ENCODE results near the gene TSHZ3.
A peak's percentile ranks its signal among the peaks of the same experiment; 100 is the strongest.

GRCh38 chr19:31351056-31351854 lies 2.0 kb upstream of the TSHZ3 start:
- TF ChIP-seq CTCF (IDR thresholded peaks at IDR 0.05): peak in 1 of 4 experiments; percentile 10
- TF ChIP-seq POLR2A (IDR thresholded peaks at IDR 0.05): no peak

All from uterus (tissue), 2 donors.